OCI-M2 (cell line): ENCODE measurements around the gene DRC7.
"Not testable (repeated sequence)": the region's sequence is repeated elsewhere in the genome, so short reads cannot be mapped to it uniquely, and the experiment has no call there.

Source experiments
- DNase-seq: peaks from one replicate; lab custom pipeline; 2025; ENCODE audit not compliant: unreplicated experiment; lab: John Stamatoyannopoulos, UW

DRC7 gene

DNA sequence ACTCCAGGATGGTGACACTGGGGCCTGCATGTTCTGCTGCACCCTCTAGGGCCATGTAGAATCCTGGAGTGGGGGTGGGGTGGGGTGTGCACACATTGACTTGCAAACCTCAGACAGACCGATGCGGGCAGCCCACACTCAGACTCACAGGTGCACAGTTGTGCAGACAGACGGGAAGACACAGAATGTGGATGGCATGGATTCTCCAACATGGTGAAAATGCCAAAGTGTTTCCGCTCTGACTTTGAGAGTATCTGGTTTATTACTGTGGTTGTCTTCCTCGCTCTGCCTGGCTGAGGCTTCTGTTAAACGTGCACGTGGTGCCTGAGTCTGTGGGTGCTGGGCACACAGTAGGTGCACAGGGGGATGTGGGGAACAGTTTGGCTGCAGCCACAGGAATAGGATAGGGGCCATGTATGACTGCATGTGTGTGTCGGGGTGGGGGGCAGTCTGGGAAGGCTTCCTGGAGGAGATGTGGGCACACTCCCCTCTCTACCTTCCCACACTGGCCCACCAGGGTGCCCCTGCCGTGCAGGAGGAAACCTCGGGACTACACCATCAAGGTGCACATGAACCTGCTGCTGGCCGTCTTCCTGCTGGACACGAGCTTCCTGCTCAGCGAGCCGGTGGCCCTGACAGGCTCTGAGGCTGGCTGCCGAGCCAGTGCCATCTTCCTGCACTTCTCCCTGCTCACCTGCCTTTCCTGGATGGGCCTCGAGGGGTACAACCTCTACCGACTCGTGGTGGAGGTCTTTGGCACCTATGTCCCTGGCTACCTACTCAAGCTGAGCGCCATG is 35.5 kb upstream of the DRC7 start:
- DNase-seq, result no peak

DNA sequence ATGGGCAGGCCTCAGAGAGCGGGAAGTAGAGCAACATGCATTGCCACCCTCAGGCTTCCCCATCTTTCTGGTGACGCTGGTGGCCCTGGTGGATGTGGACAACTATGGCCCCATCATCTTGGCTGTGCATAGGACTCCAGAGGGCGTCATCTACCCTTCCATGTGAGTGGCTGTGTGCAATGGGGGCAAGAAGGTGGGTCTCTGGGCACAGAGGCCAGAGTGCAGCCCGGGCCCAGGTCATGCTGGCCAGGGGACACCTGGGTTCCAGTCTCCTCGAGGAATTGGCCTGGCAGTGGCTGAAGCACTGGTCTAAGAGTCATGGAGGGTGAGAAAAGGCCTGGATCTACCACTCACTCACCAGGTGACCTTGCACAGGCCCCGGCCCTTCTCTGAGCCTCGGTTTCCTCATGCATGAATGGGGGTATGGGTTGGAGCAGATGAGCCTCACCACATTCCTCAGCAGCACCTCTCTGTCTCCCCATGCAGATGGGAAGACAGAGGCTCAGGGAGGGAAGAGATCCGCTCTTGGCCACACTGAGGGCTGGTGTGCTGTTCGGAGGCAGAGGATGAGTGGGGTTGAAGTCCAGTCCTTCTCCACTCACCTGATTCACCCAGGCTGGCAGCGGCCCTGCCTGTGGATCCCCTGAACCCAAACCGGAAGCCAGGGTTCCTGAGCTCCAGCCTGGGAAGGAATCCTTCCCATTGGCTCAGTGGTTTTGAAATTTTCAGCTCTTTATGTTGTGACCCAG is 33.7 kb upstream of the DRC7 start:
- DNase-seq, result no peak

DNA sequence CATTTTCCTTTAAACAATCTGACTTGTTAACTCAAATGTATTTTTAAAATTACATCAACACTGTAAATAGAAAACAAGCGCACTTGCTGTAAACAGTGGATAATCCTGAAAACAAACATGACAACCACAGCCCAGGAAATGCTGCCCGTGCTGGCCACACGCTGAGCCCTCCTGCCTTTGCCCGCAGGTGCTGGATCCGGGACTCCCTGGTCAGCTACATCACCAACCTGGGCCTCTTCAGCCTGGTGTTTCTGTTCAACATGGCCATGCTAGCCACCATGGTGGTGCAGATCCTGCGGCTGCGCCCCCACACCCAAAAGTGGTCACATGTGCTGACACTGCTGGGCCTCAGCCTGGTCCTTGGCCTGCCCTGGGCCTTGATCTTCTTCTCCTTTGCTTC is 33.1 kb upstream of the DRC7 start:
- no peak for DNase-seq

DNA sequence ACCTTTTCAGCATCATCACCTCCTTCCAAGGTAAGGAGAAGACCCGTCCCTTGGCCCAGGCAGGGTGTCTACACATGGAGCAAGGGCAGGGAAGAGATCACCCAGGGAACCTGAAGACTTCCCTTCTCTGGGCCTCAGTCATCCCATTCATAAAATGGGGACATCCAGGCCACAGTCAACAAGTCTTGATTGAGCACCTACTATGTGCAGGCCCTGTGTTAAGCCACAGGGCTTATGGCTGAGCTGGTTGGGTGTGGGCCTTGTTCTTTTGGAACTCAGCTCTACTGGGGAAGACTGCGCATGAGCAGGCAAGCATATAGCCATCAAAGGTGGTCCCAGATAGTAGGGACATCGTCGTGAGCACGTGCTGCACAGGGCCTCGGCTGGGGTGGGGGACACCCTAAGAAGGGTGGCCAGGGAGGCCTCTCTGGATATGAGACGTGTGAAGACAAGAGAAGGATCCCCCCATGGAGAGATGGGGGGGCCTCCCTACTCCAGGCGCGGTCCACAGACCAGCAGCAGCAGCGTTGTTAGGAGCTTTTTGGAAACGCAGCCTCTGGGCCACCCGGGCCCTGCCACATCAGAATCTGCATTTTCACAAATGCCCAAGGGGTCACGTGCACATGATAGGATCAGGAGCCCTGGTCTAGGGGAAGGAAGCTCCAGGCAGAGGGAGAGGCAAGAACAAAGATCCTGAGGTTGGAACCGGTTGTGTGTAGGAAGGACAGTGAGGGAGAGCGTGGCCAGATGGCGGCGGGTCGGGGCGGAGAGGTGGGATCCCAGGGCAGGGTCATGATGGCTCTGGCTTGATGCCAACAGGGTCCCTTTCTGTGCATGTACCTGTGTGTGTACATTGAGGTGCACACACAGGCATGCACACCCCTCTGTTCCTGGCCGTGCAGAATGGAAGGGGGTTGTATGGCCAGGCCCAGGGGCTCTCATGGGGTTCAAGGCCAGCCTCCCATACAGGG is 32.4 kb upstream of the DRC7 start:
- no peak for DNase-seq

DNA sequence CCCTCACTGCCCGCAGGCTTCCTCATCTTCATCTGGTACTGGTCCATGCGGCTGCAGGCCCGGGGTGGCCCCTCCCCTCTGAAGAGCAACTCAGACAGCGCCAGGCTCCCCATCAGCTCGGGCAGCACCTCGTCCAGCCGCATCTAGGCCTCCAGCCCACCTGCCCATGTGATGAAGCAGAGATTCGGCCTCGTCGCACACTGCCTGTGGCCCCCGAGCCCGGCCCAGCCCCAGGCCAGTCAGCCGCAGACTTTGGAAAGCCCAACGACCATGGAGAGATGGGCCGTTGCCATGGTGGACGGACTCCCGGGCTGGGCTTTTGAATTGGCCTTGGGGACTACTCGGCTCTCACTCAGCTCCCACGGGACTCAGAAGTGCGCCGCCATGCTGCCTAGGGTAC is 31.2 kb upstream of the DRC7 start:
- DNase-seq, result no peak

DNA sequence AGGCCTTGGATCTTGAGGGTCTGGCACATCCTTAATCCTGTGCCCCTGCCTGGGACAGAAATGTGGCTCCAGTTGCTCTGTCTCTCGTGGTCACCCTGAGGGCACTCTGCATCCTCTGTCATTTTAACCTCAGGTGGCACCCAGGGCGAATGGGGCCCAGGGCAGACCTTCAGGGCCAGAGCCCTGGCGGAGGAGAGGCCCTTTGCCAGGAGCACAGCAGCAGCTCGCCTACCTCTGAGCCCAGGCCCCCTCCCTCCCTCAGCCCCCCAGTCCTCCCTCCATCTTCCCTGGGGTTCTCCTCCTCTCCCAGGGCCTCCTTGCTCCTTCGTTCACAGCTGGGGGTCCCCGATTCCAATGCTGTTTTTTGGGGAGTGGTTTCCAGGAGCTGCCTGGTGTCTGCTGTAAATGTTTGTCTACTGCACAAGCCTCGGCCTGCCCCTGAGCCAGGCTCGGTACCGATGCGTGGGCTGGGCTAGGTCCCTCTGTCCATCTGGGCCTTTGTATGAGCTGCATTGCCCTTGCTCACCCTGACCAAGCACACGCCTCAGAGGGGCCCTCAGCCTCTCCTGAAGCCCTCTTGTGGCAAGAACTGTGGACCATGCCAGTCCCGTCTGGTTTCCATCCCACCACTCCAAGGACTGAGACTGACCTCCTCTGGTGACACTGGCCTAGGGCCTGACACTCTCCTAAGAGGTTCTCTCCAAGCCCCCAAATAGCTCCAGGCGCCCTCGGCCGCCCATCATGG is 30.5 kb upstream of the DRC7 start:
- DNase-seq, result no peak

DNA sequence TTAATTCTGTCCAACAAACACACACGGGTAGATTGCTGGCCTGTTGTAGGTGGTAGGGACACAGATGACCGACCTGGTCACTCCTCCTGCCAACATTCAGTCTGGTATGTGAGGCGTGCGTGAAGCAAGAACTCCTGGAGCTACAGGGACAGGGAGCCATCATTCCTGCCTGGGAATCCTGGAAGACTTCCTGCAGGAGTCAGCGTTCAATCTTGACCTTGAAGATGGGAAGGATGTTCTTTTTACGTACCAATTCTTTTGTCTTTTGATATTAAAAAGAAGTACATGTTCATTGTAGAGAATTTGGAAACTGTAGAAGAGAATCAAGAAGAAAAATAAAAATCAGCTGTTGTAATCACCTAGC is 30.0 kb upstream of the DRC7 start:
- DNase-seq, result no peak

DNA sequence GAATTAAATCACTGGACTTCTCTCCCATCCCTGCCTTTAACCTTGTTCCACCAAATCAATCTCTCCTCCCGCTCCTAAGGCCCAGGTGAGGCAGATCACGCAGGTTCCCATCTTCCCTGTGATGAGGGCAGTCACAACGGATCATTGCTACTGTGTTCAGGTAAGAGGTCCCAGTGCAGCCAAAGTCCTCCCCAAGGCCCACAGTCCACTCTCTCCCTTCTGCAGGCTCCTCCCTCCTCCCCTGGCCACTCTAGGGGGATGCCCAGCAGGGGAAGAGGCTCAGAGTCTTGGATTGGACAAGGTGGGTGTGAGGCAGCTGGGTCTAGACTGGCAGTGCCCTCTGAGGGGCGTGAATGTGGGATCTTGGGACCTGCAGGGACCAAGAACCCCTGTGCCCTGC is 29.1 kb upstream of the DRC7 start:
- no peak for DNase-seq

DNA sequence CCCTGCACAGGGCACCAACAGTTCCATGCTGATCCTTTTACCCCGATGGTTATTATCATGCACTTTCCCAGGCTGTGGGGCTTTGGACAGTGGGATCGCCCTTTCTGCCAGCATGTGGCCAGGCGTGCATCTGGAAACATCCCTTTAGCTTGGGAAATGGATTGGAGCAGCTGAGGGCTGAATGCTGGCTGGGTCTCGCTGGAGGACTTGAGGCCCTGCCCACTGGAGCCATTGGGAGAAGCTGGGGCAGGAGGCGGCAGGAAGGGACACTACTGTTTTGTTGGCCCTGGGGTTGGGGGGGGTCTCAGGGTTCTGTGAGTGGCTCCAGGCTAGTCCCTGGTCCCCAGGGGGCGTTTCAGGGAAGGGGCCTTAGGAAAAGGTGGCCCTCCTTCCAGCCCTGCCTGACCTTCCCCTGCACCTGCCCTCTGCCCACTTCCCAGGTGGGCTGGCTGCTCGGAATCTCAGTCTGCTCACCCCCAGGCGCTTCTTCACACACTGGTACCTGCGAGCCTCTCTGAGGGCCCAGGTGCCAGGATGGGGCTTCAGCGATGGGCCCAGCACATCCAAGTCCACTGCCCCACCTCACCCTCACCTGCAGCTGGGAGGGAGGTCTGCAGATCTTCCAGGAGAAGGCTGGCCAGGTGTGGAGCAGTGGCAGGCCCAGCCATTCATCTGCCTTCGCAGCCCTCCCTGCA is 28.1 kb upstream of the DRC7 start:
- DNase-seq, result no peak

DNA sequence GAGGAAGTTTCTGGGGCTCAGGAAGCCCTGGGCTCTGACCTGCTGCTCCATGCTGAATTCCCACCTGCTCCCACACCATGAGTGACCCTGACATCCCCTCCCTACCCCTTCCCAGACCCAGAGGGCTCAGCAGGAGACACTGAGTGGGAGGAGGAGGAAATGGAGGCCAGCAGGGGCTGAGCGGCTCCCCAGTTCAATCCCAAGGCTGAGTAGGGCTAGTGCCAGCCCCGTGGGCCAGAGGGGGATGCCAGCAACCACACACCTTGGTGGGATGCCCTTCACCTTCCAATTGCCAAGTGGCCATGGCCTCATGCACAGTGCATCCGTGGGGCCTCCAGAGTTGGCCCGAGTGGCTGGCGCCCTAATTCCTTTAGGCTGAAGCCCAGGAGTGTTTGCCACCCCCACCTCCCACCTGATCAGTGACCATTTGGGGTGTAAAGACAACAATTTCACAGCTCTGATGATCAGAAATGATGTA is 27.5 kb upstream of the DRC7 start:
- DNase-seq, result no peak

DNA sequence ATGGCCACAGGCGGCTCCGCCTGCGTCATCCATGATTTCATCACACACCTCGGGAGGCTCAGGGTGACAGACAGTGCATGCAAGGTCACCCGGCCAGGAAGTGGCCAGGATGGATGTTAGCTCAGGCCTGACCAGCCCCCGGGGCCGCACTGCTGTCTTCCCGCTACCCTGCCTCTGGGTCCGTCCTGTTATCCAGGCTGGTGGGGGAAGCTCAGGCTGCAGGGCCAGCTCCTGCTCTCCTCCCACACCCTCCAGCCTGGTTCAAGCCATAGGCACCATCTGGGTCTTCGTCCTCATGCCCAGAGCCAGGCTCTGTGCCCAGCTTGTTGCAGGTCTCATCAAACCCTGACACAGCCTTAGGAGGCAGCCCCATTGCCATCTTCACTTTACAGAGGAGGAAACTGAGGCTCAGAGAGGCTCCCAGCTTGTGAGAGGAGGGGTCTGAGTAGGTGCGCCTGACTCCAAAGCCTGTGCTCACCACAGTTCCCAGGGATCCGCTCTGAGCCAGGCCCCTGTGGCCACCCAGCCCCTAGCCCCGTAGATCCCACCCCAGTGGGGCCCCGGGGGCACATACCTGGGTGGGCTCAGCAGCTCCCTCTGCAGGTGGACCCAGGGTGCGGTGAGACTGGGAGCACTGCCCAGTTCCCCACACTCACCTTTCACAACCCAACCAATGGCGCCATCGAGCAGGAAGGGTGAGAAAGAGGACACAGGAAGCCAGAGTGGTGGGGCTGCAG is 26.9 kb upstream of the DRC7 start:
- DNase-seq, result no peak

DNA sequence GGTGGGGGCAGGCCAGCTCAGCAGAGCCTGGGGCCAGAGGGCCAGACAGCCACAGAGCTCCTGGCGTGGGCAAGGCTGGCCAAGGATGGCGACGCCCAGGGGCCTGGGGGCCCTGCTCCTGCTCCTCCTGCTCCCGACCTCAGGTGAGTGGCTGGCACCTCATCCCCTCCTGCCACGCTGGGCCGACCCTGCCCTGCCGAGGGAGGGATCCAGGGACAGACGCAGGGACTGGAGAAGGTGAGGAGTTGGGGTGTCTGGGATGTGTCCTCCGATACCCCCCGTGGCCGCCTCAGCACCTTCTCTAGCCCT is 26.4 kb upstream of the DRC7 start, which contains the start of gene ADGRG3:
Gene ADGRG3, plus strand, starts transcription at position 44 of the 309 bp plus-strand sequence. Its CDS starts 42 bp downstream, at position 86.
- no peak for DNase-seq

DNA sequence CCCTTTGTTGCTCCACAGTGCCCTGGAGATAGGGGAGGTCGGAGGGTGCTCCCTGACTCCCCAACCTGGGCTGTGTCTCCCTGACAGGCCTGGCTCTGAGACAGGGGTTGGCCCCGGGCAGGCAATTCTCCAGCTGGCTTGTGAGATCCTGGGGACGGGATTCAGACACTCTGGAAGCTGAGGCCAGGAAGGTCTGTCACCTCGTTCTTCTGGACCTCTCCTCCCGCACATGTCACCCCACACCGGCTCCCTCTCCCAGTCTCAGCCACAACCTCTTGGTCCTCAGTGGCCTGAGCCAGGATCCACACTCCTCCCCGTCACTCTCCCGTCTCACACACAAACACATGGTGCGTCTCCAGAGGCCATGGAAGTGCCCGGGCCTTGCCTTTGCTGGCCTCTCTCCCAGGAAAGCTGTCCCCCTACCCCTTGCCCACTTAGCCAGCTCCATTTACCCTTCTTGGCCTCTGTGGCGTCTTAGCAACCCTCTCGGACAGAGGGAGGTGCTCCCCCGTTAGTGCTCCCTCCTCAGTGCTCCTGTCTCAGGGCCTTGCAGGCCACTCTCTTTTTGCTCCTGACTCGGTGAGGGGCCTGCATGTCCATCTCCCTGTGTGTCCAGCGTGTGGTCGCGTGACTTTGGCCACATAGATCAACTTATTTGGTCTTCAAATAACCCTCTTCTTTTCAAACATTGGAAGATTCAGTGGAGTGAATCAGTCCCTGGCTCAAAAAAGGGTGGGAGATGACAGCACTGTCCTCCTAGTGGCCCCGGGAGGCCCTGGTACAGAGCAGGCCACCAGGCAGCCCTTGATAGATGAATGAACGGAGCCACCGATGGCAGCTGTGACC is 25.8 kb upstream of the DRC7 start:
- no peak for DNase-seq

DNA sequence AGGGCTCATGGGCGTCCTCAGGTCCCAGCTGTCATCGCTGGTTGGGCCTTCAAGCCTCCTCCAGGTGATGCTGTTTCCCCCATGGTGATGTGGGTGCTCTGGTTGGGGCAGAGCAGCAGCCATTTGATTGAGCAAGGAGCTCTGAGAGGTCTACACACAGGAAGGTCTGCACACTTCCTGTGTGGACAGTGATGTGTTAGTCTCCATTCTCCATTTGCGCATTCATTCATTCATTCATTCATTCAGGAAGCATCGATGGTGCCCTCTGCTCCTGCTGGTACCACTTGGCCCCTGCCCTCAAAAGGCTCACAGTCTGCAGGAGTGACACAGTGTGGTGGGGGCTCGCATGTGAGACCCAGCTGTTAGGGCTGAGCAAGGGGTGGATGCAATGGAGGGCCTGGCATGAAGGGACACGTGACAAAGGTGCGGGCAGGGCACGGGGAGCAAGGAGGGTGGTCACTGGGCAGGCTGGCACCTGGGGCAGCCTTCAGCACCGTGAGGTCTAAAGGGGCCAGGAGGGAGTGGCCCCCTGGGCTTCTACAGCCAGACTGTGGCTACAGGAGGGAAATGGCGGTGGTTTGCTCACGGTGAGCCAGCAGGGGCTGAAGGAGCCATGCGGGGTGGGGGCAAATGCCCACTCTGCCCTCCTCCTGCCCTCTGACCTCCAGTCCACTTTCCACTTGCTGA is 25.0 kb upstream of the DRC7 start:
- DNase-seq, result no peak

DNA sequence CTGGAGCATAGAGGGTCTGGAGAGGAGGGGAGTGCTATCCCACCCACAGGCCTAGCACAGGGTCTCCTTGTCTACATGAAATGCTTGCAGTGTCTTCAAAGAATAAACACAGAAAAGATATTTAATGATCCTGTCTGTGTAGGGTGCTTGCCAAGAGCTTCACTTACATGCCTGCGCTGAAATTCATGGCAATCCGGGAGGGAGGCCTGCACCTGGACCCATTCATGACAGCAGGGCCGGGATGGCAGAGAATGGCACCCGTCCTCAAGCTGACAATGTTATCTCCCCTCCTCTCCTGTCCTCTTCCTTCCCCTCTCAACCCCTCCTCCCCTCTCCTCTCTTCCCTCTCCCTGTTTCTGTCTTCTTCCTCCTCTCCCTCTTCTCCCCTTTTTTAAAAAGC is 24.4 kb upstream of the DRC7 start:
- DNase-seq, result no peak

DNA sequence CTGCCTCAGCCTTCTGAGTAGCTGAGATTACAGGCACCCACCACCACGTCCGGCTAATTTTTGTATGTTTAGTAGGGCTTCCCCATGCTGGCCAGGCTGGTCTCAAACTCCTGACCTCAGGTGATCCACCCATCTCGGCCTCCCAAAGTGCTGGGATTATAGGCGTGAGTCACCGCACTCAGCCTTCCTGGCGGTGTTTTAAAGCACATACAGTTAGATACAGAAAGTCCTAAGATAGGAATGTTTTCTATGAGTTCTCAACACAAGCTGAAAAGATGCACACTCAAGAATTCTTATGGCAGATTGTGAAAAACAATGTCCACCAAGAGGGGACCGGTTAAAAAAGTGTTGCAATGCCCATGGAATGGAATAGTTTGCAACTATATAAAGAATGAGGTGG is 23.2 kb upstream of the DRC7 start:
- DNase-seq, result not testable (repeated sequence)

DNA sequence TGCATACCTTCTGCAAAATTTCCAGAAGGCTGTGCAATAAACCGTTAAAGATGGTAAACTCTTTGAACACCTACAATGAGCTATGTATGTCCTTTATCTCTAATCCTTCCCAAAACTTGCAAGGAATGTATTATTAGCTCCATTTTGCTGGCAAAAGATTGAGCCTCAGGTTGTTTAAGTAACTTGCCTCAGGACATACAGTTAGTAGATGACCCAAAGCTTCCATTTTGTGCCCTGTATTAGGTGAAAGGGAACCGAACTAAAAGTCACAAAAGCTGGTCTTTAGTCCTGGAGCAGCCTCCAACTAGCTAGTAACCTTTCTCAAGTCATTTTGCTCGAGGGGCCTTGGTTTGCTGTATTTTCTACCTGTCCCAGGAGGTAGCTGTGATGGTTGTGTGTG is 22.2 kb upstream of the DRC7 start:
- DNase-seq, result no peak

DNA sequence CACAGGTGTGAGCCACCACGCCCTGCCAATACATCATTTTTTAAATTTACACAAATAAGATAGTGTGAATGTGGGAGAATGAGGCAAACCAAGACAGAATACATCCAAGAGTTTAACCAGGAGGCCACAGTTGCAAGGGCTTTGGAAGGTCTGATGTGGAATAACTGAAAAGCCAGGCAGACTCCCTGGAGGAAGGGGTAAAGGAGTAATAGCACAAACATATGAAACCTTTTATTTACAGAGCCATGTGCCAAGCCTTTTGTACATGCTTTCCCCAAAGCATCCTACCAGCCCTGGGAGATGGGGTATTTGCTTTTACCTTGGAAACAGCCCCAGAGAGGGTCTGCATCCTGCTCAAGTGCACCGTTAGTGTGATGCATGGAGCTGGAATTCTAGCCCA is 21.8 kb upstream of the DRC7 start:
- DNase-seq, result no peak
